Measurements from ENCODE around the gene USP44.

GRCh38 chr12:95548539-95549391 is 2.5 kb downstream of the USP44 start:
- no peak for TF ChIP-seq CTCF (conservative IDR thresholded peaks at IDR 0.05; ENCODE audit: low read depth, low read length)
- no peak for TF ChIP-seq EZH2 (IDR thresholded peaks at IDR 0.05; ENCODE audit: low read length, unreplicated experiment)
- TF ChIP-seq EZH2phosphoT487 (IDR thresholded peaks at IDR 0.05; ENCODE audit: borderline replicate concordance, low read length) = no peak

Measured in PC-3 (cell line).